Measurements from ENCODE around the gene WASF3. TPM values are rescaled to one million over a fixed set of nuclear protein-coding genes. Genes with fewer than 3 reads are reported as not detected.
A peak's percentile ranks its signal among the peaks of the same experiment; 100 is the strongest.

Gene WASF3
- total and polyA plus RNA-seq, 2 of the 13 experiments (the other 11 are each of a cell fraction or from before 2014, with no cell fraction given) = 10.4 to 17.2 TPM

DNA sequence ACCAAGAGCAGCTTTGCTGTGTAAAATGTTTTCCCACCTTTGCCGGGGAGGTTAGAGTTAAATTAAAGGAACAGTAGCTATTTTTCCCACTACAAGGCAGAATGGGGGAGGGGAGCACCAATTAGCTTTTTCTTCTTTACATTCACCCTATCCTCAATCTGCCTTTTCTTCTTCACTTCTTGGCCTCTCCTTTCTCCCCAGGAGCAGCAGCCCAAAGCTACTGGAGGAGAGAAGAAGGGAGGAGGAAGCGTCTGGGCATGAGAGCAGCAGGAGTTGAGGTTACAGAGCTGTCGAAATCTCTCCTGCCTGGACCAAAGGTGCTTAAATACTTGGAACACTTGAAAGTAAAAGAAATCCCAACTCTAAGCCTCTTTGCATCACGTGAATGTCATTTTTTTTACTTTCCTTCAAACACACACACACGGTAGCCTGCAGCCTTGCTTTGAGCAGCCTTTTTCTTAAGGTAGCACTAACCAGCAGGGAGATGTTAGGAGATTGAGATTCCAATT lies 39.0 kb upstream of the WASF3 start:
- Histone ChIP-seq H3K27me3 (ENCODE audit: control insufficient read depth in 1 of 2, insufficient read depth in 2 of 2, low read length in 2 of 2) (peaks cover 0 to 3% of the 10 kb centered on the region in 2 experiments; a peak in 1 of 5 replicates), H3K4me2 (ENCODE audit: low read depth, low read length) (no peak overlapping the region), H3K79me2 (ENCODE audit: insufficient read depth, low read length) (no peaks in the 10 kb centered on the region), H4K20me1 (ENCODE audit: insufficient read depth, low read length) (no peaks in the 10 kb centered on the region), H3K36me3 (replicated peaks in 1 of 2; ENCODE audit: control insufficient read depth in 1 of 2, insufficient read depth in 2 of 2, low read length in 2 of 2) (no peaks in the 10 kb centered on the region), H3K9ac (ENCODE audit: insufficient read depth, low read depth, low read length) (no peak overlapping the region), H3K4me3 (replicated peaks in 1 of 3; ENCODE audit: insufficient read depth in 1 of 3, low read depth in 2 of 3, low read length in 3 of 3) (no peak overlapping the region), H2AFZ (ENCODE audit: low read length) (no peak overlapping the region), H3K4me1 (ENCODE audit: insufficient read depth, low read length) (no peaks in the 10 kb centered on the region), H3K9me3 (ENCODE audit: low read length) (no peaks in the 10 kb centered on the region), H3K27ac (ENCODE audit: extremely low read length, insufficient read depth, low read length) (no peak overlapping the region)
- ChIA-PET CTCF (ENCODE audit: low intra/inter-chr PET ratio, low total read pairs) (no interaction called here), POLR2A (no interaction called here)
- WGBS (ENCODE audit: low lambda C conversion rate) = 1% methylated on average over 5 of the region's 5 CpGs
- FAIRE-seq (no peak), ATAC-seq (no peak), DNase-seq (ENCODE audit: low spot score) (no peak)
- no TSS peak for BruUV-seq (replicated peaks)
- intact Hi-C loops (cut with micrococcal nuclease; ENCODE audit: unreplicated experiment) (no loop called here), in situ Hi-C loops (cut with HindIII; ENCODE audit: extremely low pct_ligation_motif_present, low pct_unique_long_range_greater_than_20kb) (no loop called here)
- TF ChIP-seq, protein P1, sequence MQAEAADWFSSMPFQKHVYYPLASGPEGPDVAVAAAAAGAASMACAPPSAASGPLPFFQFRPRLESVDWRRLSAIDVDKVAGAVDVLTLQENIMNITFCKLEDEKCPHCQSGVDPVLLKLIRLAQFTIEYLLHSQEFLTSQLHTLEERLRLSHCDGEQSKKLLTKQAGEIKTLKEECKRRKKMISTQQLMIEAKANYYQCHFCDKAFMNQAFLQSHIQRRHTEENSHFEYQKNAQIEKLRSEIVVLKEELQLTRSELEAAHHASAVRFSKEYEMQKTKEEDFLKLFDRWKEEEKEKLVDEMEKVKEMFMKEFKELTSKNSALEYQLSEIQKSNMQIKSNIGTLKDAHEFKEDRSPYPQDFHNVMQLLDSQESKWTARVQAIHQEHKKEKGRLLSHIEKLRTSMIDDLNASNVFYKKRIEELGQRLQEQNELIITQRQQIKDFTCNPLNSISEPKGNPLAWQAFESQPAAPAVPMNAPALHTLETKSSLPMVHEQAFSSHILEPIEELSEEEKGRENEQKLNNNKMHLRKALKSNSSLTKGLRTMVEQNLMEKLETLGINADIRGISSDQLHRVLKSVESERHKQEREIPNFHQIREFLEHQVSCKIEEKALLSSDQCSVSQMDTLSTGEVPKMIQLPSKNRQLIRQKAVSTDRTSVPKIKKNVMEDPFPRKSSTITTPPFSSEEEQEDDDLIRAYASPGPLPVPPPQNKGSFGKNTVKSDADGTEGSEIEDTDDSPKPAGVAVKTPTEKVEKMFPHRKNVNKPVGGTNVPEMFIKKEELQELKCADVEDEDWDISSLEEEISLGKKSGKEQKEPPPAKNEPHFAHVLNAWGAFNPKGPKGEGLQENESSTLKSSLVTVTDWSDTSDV (CRISPR knock-in tag; IDR thresholded peaks at IDR 0.05) = no peak
- TF ChIP-seq, protein P2, sequence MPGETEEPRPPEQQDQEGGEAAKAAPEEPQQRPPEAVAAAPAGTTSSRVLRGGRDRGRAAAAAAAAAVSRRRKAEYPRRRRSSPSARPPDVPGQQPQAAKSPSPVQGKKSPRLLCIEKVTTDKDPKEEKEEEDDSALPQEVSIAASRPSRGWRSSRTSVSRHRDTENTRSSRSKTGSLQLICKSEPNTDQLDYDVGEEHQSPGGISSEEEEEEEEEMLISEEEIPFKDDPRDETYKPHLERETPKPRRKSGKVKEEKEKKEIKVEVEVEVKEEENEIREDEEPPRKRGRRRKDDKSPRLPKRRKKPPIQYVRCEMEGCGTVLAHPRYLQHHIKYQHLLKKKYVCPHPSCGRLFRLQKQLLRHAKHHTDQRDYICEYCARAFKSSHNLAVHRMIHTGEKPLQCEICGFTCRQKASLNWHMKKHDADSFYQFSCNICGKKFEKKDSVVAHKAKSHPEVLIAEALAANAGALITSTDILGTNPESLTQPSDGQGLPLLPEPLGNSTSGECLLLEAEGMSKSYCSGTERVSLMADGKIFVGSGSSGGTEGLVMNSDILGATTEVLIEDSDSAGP (CRISPR knock-in tag; IDR thresholded peaks at IDR 0.05; ENCODE audit: borderline replicate concordance) = peak; percentile 38; the same call in 1 of the 2 replicates
- TF ChIP-seq, protein P3, sequence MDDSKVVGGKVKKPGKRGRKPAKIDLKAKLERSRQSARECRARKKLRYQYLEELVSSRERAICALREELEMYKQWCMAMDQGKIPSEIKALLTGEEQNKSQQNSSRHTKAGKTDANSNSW (CRISPR knock-in tag; IDR thresholded peaks at IDR 0.05; ENCODE audit: borderline replicate concordance) = no peak
- TF ChIP-seq ZNF652 (CRISPR knock-in tag; IDR thresholded peaks at IDR 0.05; ENCODE audit: borderline replicate concordance, low read depth) = peak; percentile 83

Measured in HepG2 (cell line).